Heart right ventricle (tissue), 16 donors: ENCODE results near the gene CACNA1G. TPM values are rescaled to one million over a fixed set of nuclear protein-coding genes. Genes with fewer than 3 reads are reported as not detected.

ENCODE experiments used
- ATAC-seq, 8 donors: fragments of 200-7000 bp; cut with Tn5 transposase; one replicate each; pipeline ENCODE4 v1.9.1; 2020; ENCODE audit warnings: mild to moderate bottlenecking in 8 of 8, moderate library complexity in 8 of 8, moderate number of reproducible peaks in 1 of 8
- DNase-seq, 2 donors: peaks; one replicate each; pipeline ENCODE4 v3.0.0-alpha.2; 2020
- H3K27ac ChIP-seq, 10 donors: fragments of 200-600 bp; sonication (generic) in 2 of 10; one replicate each; pipeline versions ENCODE4 v1.5.0 to v1.8.0; 2020 to 2022; ENCODE audit warnings: mild to moderate bottlenecking in 3 of 10
- H3K27me3 ChIP-seq, 7 donors: fragments of 200-600 bp; one replicate each; pipeline ENCODE4 v1.8.0; 2021 to 2022; ENCODE audit warnings: mild to moderate bottlenecking in 2 of 7
- H3K36me3 ChIP-seq, 9 donors: fragments of 200-600 bp; sonication (generic) in 1 of 9; one replicate each; pipeline versions ENCODE4 v1.5.0 to v1.8.0; 2020 to 2022; ENCODE audit warnings: mild to moderate bottlenecking in 2 of 9
- H3K4me1 ChIP-seq, 9 donors: fragments of 200-600 bp; sonication (generic) in 1 of 9; one replicate each; pipeline versions ENCODE4 v1.5.0 to v1.8.0; 2020 to 2022; ENCODE audit warnings: mild to moderate bottlenecking in 4 of 9
- H3K4me3 ChIP-seq, 10 donors: fragments of 200-600 bp; sonication (generic) in 2 of 10; one replicate each; pipeline versions ENCODE4 v1.5.0 to v1.8.0; 2020 to 2022; ENCODE audit warnings: mild to moderate bottlenecking in 7 of 10, moderate library complexity in 2 of 10
- H3K9me3 ChIP-seq, 11 donors: fragments of 200-600 bp in 10 of 11; sonication (generic) in 2 of 11; one replicate each; pipeline versions ENCODE4 v1.5.0 to v1.8.0; 2013 to 2022; ENCODE audit warnings: mild to moderate bottlenecking in 2 of 11, control low read depth in 1 of 11, moderate library complexity in 1 of 11
- CTCF ChIP-seq, 9 donors: fragments of 200-600 bp; sonication (generic) in 2 of 9; IDR thresholded peaks; one replicate each; pipeline versions ENCODE4 v1.5.0 to v1.8.0; 2021 to 2022; ENCODE audit warnings: antibody characterized with exemption in 9 of 9, mild to moderate bottlenecking in 5 of 9, moderate library complexity in 1 of 9
- WGBS, 2 donors: extraction: QIAGEN DNeasy Blood & Tissue Kit; methylation state at CpG; one replicate each; pipeline ENCODE4 v1.1.7; 2013; ENCODE audit warnings: inconsistent platforms in 1 of 2; 5-methylcytosine and 5-hydroxymethylcytosine counted together
- intact Hi-C, 10 donors: fragments of 100-400 bp; cut with DNase I; formaldehyde crosslinking; loops; one replicate each; pipeline versions ENCODE4 v1.11.1 to v1.14.2; 2022
- polyA plus RNA-seq, 2 donors: library from polyadenylated mRNA; stranded (reverse); fragments of 200-250 nt; gene quantifications; one replicate each; pipeline ENCODE4 v1.2.3, GENCODE V29; 2013
- total RNA-seq, 10 donors: library from RNA; stranded (reverse); fragmentation: NEBNext Ultra II Directional in 3 of 10; extraction: Animal tissue kit (Norgen Biotek cat#: 25700) in 3 of 10; gene quantifications; one replicate each; pipeline versions ENCODE4 v1.2.1 to v1.2.4, GENCODE V29; 2021 to 2023
- donor health status: Arrhythmogenic right ventricular cardiomyopathy.
- donor health status: ischemic (EF 13 %, LVEDD 7.1; RV severe dilation, severe dysfunction).
- donor health status: healthy with polysubstance abuse.
- donor health status: DM: no; HTN: yes; CAD: no.
- donor health status: DM: no; HTN: no; CAD: no.
- donor health status: ischemic (EF 25% LVEDD 6.9; RV normal size, moderate dysfunction).
- donor health status: ischemic (EF 25% LVEDD 5.7; RV mildly dilated, moderate dysfunction).
- donor health status: healthy.
- donor health status: DM: yes; HTN: yes; CAD: no.
- donor health status: Ischemic cardiomyopathy.
- donor health status: ischemic (EF 35%, LVEDD 5.7; RV mildly dilated, moderate dysfunction).
- donor health status: nonischemic (EF 11% LVEDD 7.7; RV severe dilation, severe dysfunction).
- donor health status: DM: yes; HTN: yes; CAD: no.
- donor health status: PGD.
- donor health status: ischemic (EF 29% LVEDD 5.4; RV normal size, mild dysfunction).
- donor health status: nonischemic (EF 23%, LVEDD 6.1; RV moderate dilation, normal function).

Gene CACNA1G
- total and polyA plus RNA-seq, 12 donors = 0.04 to 0.46 (median 0.24) TPM

GRCh38 chr17:50562242-50563091 lies 2.0 kb downstream of the CACNA1G start:
- Histone ChIP-seq H3K9me3 (no peaks in the 10 kb centered on the region), H3K4me1 (peaks cover 13 to 56% (median 39%) of the 10 kb centered on the region in 9 donors), H3K27me3 (peaks cover 17 to 99% (median 82%) of the 10 kb centered on the region in 7 donors), H3K27ac (no peak overlapping the region), H3K4me3 (no peak overlapping the region), H3K36me3 (no peaks in the 10 kb centered on the region)
- intact Hi-C loops = loop anchor here in 1 of 10 donors (5.0 kb wide), 1 partner anchor 40 kb away; no protein-coding TSS in a partner anchor
- 26 to 34% methylated on average over 22 of the region's 22 CpGs for WGBS, 2 donors
- no peak for TF ChIP-seq CTCF (IDR thresholded peaks at IDR 0.05)
- no peak for DNase-seq
- no peak for ATAC-seq

- Histone ChIP-seq H3K4me1 (peaks cover 13 to 56% (median 39%) of the 10 kb centered on the region in 9 donors), H3K36me3 (no peaks in the 10 kb centered on the region), H3K9me3 (no peaks in the 10 kb centered on the region), H3K27me3 (peaks cover 17 to 95% (median 80%) of the 10 kb centered on the region in 7 donors), H3K4me3 (no peak overlapping the region), H3K27ac (no peak overlapping the region)
- DNase-seq (no peak), ATAC-seq (no peak)
- TF ChIP-seq CTCF (IDR thresholded peaks at IDR 0.05) = no peak
- WGBS, 2 donors = 70 to 75% methylated on average over 4 of the region's 4 CpGs
- intact Hi-C loops = loop anchor here in 1 of 10 donors (5.0 kb wide), 1 partner anchor 39 kb away; no protein-coding TSS in a partner anchor
Measured at GRCh38 chr17:50563092-50563511, 2.6 kb downstream of the CACNA1G start.

GRCh38 chr17:50564916-50565315 lies 4.4 kb downstream of the CACNA1G start:
- DNase-seq (peak; percentile 61 to 73), ATAC-seq (peak in 5 of 8 donors; percentile 33 to 56 (median 44))
- Histone ChIP-seq H3K4me3 (peak overlapping the region in 1 of 10 donors; percentile 11), H3K36me3 (no peaks in the 10 kb centered on the region), H3K27ac (no peak overlapping the region), H3K27me3 (peaks cover 11 to 77% (median 63%) of the 10 kb centered on the region in 7 donors), H3K4me1 (peaks cover 9 to 41% (median 25%) of the 10 kb centered on the region in 9 donors), H3K9me3 (no peaks in the 10 kb centered on the region)
- WGBS, 2 donors = 37 to 43% methylated on average over 19 of the region's 19 CpGs
- TF ChIP-seq CTCF (IDR thresholded peaks at IDR 0.05) = no peak
- intact Hi-C loops = loop anchor here in 2 of 10 donors (5.0 kb wide), 2 partner anchors 37 to 42 kb away; no protein-coding TSS in a partner anchor

GRCh38 chr17:50565402-50566350 lies 5.2 kb downstream of the CACNA1G start:
- TF ChIP-seq CTCF (IDR thresholded peaks at IDR 0.05) = no peak
- ATAC-seq = no peak
- intact Hi-C loops = loop anchor here in 1 of 10 donors (5.0 kb wide), 1 partner anchor 42 kb away; no protein-coding TSS in a partner anchor
- no peak for DNase-seq
- H3K27me3 ChIP-seq = peaks cover 8 to 70% (median 55%) of the 10 kb centered on the region in 7 donors
- H3K36me3 ChIP-seq = no peaks in the 10 kb centered on the region
- no peak overlapping the region for H3K4me3 ChIP-seq
- peaks cover 6 to 35% (median 19%) of the 10 kb centered on the region in 9 donors for H3K4me1 ChIP-seq
- no peak overlapping the region for H3K27ac ChIP-seq
- H3K9me3 ChIP-seq = no peaks in the 10 kb centered on the region
- 45 to 53% methylated on average over 10 of the region's 10 CpGs for WGBS, 2 donors
